ENCODE results near the gene CACNA2D1. TPM values are rescaled to one million over a fixed set of nuclear protein-coding genes. Genes with fewer than 3 reads are reported as not detected.
"Not testable (repeated sequence)": the region's sequence is repeated elsewhere in the genome, so short reads cannot be mapped to it uniquely, and the experiment has no call there.

The CACNA2D1 gene
- total and polyA plus RNA-seq, 8 donors = 10.7 to 20.8 (median 16.6) TPM

DNA sequence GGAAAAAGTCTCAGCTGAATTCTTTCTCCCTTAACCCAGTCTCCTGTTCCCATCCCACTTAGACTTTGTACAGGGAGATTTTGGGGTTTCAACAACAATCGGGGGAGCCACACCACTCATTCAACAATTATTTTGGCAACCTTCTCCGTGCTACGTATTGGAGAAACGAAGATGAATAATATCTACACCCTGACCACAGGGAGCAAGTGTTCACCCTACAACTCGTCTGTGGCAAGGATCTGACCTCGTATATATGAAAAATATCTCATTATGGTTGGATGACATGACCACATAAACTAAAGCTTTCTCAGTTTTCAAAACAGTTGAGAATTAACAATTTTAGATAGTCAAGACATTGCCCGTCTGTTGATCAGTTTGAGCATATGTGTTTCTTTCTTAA is 302.1 kb downstream of the CACNA2D1 start:
- TF ChIP-seq, protein P1, sequence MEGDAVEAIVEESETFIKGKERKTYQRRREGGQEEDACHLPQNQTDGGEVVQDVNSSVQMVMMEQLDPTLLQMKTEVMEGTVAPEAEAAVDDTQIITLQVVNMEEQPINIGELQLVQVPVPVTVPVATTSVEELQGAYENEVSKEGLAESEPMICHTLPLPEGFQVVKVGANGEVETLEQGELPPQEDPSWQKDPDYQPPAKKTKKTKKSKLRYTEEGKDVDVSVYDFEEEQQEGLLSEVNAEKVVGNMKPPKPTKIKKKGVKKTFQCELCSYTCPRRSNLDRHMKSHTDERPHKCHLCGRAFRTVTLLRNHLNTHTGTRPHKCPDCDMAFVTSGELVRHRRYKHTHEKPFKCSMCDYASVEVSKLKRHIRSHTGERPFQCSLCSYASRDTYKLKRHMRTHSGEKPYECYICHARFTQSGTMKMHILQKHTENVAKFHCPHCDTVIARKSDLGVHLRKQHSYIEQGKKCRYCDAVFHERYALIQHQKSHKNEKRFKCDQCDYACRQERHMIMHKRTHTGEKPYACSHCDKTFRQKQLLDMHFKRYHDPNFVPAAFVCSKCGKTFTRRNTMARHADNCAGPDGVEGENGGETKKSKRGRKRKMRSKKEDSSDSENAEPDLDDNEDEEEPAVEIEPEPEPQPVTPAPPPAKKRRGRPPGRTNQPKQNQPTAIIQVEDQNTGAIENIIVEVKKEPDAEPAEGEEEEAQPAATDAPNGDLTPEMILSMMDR (IDR thresholded peaks at IDR 0.05) = no peak
- Histone ChIP-seq H3K4me3 (no peak overlapping the region), H3K9me3 (no peaks in the 10 kb centered on the region), H3K27me3 (no peaks in the 10 kb centered on the region), H3K36me3 (no peaks in the 10 kb centered on the region), H3K4me1 (no peaks in the 10 kb centered on the region), H3K27ac (no peak overlapping the region)
- intact Hi-C loops (cut with DNase I) = no loop called here
- ATAC-seq (no peak), DNase-seq (no peak)

DNA sequence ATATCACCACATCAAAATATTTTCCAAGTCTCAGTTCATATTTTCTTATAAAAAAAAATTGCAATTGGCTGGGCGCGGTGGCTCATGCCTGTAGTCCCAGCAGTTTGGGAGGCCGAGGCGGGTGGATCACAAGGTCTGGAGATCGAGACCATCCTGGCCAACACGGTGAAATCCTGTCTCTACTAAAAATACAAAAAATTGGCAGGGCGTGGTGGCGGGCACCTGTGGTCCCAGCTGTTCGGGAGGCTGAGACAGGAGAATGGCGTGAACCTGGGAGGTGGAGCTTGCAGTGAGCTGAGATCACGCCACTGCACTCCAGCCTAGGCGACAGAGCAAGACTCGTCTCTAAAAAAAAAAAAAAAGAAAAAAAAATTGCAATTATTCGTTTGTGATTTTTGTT is 303.0 kb downstream of the CACNA2D1 start:
- H3K27ac ChIP-seq; H3K36me3 ChIP-seq; H3K9me3 ChIP-seq; intact Hi-C loops (cut with DNase I); DNase-seq; H3K4me1 ChIP-seq; H3K4me3 ChIP-seq; H3K27me3 ChIP-seq; ATAC-seq: not testable (repeated sequence)

DNA sequence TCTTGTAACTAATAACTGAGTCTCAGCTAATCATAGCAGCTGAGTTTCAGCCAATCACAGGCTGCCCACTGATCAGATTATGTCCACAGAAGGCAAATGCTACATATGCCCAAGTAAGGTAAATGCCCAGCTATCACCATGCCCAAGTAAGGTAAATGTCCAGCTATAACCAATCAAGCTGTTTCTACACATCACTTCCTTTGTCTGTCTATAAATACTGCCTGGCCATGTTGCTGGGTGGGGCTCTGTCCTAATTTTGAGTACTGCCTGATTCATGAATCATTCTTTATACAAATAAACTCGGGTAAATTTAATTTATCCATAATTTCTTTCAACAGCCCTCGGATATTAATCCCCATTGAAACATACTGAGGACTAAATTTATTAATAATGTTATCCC is 312.4 kb downstream of the CACNA2D1 start:
- intact Hi-C loops (cut with DNase I) = no loop called here
- H3K36me3 ChIP-seq = no peaks in the 10 kb centered on the region
- no peaks in the 10 kb centered on the region for H3K27me3 ChIP-seq
- no peak overlapping the region for H3K27ac ChIP-seq
- TF ChIP-seq, protein P1 (IDR thresholded peaks at IDR 0.05) = no peak
- no peak for ATAC-seq
- no peaks in the 10 kb centered on the region for H3K9me3 ChIP-seq
- no peak for DNase-seq
- H3K4me1 ChIP-seq = no peaks in the 10 kb centered on the region
- no peak overlapping the region for H3K4me3 ChIP-seq

DNA sequence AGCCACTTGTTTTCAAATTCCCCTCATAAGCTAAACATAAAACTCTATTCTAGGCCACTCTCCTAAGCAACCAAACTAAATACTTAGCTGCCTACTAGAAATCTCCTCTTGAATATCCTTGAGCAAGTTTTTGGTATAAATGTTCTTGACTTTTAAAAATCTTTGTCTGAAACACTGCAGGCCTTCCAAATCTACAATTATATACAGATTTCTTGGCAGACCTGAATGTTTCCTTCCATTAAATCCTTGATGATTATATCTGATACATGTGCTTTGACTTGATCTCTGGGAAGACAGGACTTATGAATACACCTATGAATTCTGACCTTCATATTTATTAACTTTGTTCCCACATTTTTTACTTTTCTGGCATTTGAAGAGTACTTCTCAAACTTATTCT is 314.5 kb downstream of the CACNA2D1 start:
- TF ChIP-seq, protein P1 (IDR thresholded peaks at IDR 0.05) = no peak
- Histone ChIP-seq H3K27me3 (no peaks in the 10 kb centered on the region), H3K4me1 (no peaks in the 10 kb centered on the region), H3K36me3 (no peaks in the 10 kb centered on the region), H3K9me3 (peaks cover 0 to 7% of the 10 kb centered on the region in 2 donors), H3K4me3 (no peak overlapping the region), H3K27ac (no peak overlapping the region)
- DNase-seq = no peak
- intact Hi-C loops (cut with DNase I) = no loop called here
- ATAC-seq = no peak

DNA sequence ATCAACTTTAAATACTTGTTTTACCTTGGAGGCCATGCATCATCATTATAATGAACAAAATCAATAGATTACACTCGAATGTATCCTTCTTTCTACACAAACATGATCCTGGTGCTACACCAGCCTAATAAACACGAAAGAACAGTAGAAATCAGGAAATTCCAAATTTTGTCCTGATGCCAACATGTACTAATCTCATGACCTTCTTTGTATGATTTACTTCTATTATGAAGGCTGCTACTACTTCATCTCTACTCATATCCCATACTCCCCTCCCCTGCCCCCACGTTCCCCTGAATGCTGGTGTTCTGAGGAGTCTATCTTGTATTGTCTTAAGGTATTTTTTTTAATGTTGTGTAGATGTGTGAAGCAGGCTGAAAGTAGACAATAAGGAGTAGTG is 315.0 kb downstream of the CACNA2D1 start:
- H3K27me3 ChIP-seq = no peaks in the 10 kb centered on the region
- H3K27ac ChIP-seq = no peak overlapping the region
- ATAC-seq (no peak), DNase-seq (no peak)
- TF ChIP-seq, protein P1 (IDR thresholded peaks at IDR 0.05) = no peak
- intact Hi-C loops (cut with DNase I) = no loop called here
- H3K9me3 ChIP-seq = peaks cover 0 to 9% of the 10 kb centered on the region in 2 donors
- H3K4me1 ChIP-seq = no peaks in the 10 kb centered on the region
- no peak overlapping the region for H3K4me3 ChIP-seq
- no peaks in the 10 kb centered on the region for H3K36me3 ChIP-seq

DNA sequence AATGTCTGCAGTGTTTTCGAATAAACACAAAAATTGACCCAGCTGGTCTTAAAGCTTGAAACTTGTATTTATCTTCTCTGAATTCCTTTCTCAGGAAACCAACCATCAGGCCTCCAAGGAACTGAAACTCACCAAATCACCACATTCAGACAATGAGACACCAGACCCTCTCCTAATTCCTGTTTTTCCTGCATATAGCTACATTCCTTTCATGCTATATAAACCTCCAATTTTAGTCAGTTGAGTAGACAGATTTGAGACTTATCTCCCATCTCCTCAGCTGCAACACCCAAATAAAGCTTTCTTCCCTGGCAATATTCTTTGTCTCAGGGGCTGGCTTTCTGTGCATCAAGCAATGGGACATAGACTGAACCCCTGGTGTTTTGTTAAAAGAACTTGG is 317.0 kb downstream of the CACNA2D1 start:
- H3K9me3 ChIP-seq = peaks cover 0 to 9% of the 10 kb centered on the region in 2 donors
- no peaks in the 10 kb centered on the region for H3K27me3 ChIP-seq
- TF ChIP-seq, protein P1 (IDR thresholded peaks at IDR 0.05) = no peak
- H3K27ac ChIP-seq = no peak overlapping the region
- no peak overlapping the region for H3K4me3 ChIP-seq
- no peaks in the 10 kb centered on the region for H3K4me1 ChIP-seq
- no peaks in the 10 kb centered on the region for H3K36me3 ChIP-seq
- DNase-seq = no peak
- no peak for ATAC-seq
- intact Hi-C loops (cut with DNase I) = no loop called here
